Lower leg skin (tissue), 3 donors: ENCODE results near the gene NUP50.

Experiments used
- CTCF ChIP-seq, 3 donors: fragments of 450-650 bp; IDR thresholded peaks; one replicate each; pipeline ENCODE4 v1.5.1; 2016; ENCODE audit warnings: antibody characterized with exemption in 3 of 3, mild to moderate bottlenecking in 3 of 3, moderate library complexity in 2 of 3
- POLR2A ChIP-seq, 2 donors: fragments of 450-650 bp; IDR thresholded peaks; one replicate each; pipeline ENCODE4 v1.6.1; 2016 to 2017; ENCODE audit warnings: antibody characterized with exemption in 2 of 2, mild to moderate bottlenecking in 1 of 2, moderate library complexity in 1 of 2

- TF ChIP-seq CTCF (IDR thresholded peaks at IDR 0.05) (no peak), POLR2A (IDR thresholded peaks at IDR 0.05) (no peak)
Observed at GRCh38 chr22:45157907-45158306, 5.8 kb upstream of the NUP50 start.
